Measurements from ENCODE around the gene DGCR8. TPM values are rescaled to one million over a fixed set of nuclear protein-coding genes. Genes with fewer than 3 reads are reported as not detected.
A peak's percentile ranks its signal among the peaks of the same experiment; 100 is the strongest.

DGCR8 gene
- total RNA-seq, 1 donor from 2014 or later = 30.5 TPM

DNA sequence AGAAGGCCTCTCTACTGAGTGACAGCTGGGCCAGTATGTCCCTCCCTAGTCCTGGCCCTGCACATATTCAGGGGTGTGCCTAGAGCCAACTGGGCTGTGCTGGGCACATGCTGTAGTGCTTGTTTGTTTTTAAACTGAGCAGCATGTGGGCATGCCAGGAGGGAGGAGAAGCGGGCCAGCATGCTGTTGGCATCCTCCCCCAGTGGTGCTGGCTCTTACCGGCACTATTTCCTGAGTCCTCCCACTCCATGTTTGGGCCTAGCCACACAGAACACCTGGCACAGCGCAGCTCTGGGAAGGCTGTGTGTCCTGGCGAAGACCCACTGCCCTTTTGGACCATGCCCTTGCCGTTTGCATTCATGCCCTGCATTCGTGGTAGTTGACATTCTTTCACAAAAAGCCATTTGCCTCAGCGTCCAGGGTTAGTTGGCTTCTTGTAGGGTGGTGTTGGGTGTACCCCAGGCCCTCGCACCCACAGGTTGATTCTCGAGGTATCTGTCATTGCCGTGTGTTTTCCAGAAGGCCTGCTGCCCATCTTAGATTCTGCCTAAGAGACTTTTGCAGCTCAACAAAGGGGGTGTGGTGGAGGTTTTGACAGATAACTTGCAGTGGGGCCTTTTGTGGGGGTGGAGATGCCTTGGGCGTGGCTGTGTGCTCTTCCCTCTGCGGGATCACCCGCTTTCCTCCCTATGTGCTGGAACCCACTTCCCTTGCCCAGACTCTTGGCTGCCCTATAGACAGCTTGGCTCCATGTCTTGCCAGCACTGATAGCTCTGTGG is 13.6 kb downstream of the DGCR8 start:
- FAIRE-seq = no peak
- no peak for DNase-seq (ENCODE audit: low read depth)

DNA sequence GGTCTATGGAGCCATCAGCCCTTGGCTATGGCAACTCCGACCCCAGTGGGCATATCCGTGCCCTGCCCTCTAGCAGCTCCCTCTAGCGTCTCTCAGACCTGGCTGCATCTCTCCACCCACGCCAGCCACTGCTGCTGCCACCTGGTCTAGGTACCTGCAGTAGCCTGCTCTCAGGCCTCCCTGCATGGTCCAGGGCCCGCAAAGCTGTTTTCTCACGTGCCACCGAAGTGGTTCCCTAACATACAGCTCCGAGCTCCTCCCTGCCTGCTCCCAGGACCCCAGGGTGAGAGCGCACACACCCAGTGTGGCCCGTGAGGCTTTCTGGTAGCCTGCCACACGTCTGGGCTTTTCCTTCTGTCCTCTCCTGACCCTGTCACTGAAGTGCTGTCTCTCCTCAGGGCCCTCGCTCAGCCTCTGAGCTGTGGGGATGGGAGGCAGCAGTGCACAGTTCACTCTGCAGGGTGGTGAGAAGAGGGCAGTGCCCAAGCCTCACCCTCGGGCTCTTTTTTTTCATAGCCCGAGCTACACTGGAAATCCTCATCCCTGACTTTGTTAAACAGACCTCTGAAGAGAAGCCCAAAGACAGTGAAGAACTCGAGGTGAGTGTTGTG is 14.3 kb downstream of the DGCR8 start:
- Histone ChIP-seq H3K4me3 (ENCODE audit: low read depth, low read length) (no peak overlapping the region), H3K27me3 (ENCODE audit: control insufficient read depth, insufficient read depth, low read length) (no peaks in the 10 kb centered on the region), H3K36me3 (ENCODE audit: control insufficient read depth, insufficient read depth, low read length) (peaks cover 39% of the 10 kb centered on the region)
- FAIRE-seq = peak; percentile 91
- DNase-seq (ENCODE audit: low read depth) = no peak
- TF ChIP-seq, protein P1, sequence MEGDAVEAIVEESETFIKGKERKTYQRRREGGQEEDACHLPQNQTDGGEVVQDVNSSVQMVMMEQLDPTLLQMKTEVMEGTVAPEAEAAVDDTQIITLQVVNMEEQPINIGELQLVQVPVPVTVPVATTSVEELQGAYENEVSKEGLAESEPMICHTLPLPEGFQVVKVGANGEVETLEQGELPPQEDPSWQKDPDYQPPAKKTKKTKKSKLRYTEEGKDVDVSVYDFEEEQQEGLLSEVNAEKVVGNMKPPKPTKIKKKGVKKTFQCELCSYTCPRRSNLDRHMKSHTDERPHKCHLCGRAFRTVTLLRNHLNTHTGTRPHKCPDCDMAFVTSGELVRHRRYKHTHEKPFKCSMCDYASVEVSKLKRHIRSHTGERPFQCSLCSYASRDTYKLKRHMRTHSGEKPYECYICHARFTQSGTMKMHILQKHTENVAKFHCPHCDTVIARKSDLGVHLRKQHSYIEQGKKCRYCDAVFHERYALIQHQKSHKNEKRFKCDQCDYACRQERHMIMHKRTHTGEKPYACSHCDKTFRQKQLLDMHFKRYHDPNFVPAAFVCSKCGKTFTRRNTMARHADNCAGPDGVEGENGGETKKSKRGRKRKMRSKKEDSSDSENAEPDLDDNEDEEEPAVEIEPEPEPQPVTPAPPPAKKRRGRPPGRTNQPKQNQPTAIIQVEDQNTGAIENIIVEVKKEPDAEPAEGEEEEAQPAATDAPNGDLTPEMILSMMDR (IDR thresholded peaks at IDR 0.05; ENCODE audit: insufficient read depth, low read length, severe bottlenecking) = no peak

More for the DNA sequence above, 13.6 kb downstream of the DGCR8 start:
- Histone ChIP-seq H3K4me3 (ENCODE audit: low read depth, low read length) (no peak overlapping the region), H3K36me3 (ENCODE audit: control insufficient read depth, insufficient read depth, low read length) (peaks cover 38% of the 10 kb centered on the region), H3K27me3 (ENCODE audit: control insufficient read depth, insufficient read depth, low read length) (no peaks in the 10 kb centered on the region)
- TF ChIP-seq, protein P1 (IDR thresholded peaks at IDR 0.05; ENCODE audit: insufficient read depth, low read length, severe bottlenecking) = no peak

DNA sequence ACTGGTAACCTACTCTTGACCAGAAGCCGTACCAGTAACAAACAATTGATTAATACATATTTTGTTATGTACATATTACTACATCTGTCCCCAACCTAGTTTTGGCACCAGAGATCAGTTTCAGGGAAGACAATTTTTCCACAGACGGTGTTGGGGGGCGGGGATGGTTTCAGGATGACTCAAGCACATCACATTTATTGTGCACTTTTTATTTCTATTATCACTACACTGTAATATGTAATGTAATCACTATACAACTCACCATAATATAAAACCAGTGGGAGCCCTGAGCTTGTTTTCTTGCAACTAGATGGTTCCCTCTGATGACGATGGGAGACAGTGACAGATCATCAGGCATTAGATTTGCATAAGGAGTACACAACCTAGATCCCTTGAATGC is 15.5 kb downstream of the DGCR8 start:
- DNase-seq (ENCODE audit: low read depth) (no peak), FAIRE-seq (no peak)
- Histone ChIP-seq H3K4me3 (ENCODE audit: low read depth, low read length) (no peak overlapping the region), H3K27me3 (ENCODE audit: control insufficient read depth, insufficient read depth, low read length) (no peaks in the 10 kb centered on the region), H3K36me3 (ENCODE audit: control insufficient read depth, insufficient read depth, low read length) (peaks cover 32% of the 10 kb centered on the region)
- TF ChIP-seq, protein P1 (IDR thresholded peaks at IDR 0.05; ENCODE audit: insufficient read depth, low read length, severe bottlenecking) = no peak

DNA sequence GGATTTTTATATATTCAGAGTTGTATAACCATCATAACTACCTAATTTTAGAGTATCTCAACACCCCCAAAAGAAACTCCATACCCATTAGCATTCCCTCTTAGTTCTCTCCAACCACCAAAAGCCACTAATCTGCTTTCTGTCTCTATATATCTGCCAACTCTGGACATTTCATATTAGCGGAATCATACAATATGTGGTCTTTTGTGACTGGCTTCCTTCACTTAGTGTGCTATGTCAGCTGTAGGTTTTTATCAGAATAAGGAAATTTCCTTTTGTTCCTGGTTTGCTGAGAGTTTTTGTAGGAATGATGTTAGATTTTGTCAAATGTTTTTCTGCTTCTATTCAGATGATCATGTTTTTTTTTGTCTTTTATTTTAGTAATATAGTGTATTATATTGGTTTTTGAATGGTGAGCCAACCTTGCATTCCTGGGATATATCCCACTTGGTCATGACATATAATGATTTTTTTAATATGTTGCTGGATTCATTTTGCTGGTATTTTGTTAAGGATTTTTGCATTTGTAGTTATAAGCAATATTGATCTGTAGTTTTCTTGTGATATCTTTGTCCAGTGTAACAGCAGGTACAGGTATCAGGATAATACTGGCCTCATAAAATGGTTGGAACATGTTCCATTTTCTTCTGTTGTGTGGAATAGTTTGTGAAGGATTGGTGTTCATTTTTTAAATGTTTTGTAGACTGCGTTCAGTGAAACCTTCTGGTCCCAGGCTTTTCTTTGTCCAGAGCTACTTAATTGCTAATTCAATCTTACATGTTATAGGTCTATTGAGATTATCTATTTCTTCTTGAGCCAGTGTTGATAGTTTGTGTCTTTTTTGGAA is 16.8 kb downstream of the DGCR8 start:
- FAIRE-seq (no peak), DNase-seq (ENCODE audit: low read depth) (no peak)
- Histone ChIP-seq H3K4me3 (ENCODE audit: low read depth, low read length) (no peak overlapping the region), H3K36me3 (ENCODE audit: control insufficient read depth, insufficient read depth, low read length) (peaks cover 31% of the 10 kb centered on the region), H3K27me3 (ENCODE audit: control insufficient read depth, insufficient read depth, low read length) (no peaks in the 10 kb centered on the region)
- TF ChIP-seq, protein P1 (IDR thresholded peaks at IDR 0.05; ENCODE audit: insufficient read depth, low read length, severe bottlenecking) = no peak

DNA sequence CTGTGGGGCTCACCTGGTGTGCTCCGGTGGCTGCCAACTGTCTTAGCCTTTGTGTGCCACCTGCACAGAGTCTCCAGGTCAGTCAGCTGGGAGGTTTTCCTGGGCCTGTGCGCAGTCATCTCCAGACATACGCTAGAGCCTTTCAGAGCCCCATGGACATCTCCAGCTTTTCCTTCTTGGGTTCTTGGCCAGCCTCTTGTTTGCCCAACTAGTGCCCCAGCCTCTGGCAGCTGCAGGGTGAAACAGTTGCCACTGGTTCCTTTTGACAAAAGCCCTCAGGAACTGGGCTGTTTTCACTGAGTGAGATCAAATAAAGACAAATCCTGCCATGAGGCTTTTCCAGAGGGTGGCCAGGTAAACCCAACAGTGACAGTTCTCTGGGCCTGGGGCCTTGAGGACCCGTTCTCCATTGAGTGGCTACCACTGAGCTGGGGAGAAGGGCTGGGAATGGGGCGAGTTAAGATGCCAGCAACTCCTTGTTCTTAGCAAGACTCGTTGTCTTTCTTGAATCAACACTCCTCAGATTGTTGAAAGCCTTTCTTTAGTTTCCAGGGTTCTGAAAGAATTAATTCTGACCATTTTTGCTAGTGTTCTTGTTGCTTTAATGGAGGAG is 19.2 kb downstream of the DGCR8 start:
- DNase-seq (ENCODE audit: low read depth) (no peak), FAIRE-seq (no peak)
- Histone ChIP-seq H3K27me3 (ENCODE audit: control insufficient read depth, insufficient read depth, low read length) (no peaks in the 10 kb centered on the region), H3K36me3 (ENCODE audit: control insufficient read depth, insufficient read depth, low read length) (peaks cover 24% of the 10 kb centered on the region), H3K4me3 (ENCODE audit: low read depth, low read length) (no peak overlapping the region)
- TF ChIP-seq, protein P1 (IDR thresholded peaks at IDR 0.05; ENCODE audit: insufficient read depth, low read length, severe bottlenecking) = no peak
